Omental fat pad (tissue), 4 donors: ENCODE measurements around the gene ATP6AP2. TPM values are rescaled to one million over a fixed set of nuclear protein-coding genes. Genes with fewer than 3 reads are reported as not detected.

Experiments used
- ATAC-seq: fragments of 150-250 bp; one replicate; pipeline ENCODE4 v1.9.1; 2016; ENCODE audit warnings: mild to moderate bottlenecking, moderate library complexity; ENCODE audit not compliant: low FRiP score
- DNase-seq: peaks from one replicate; pipeline ENCODE4 v3.0.0-alpha.2; 2019; ENCODE audit warnings: low spot score
- CTCF ChIP-seq, 3 donors: fragments of 450-650 bp; IDR thresholded peaks; one replicate each; pipeline ENCODE4 v1.5.1; 2016 to 2017; ENCODE audit warnings: antibody characterized with exemption in 3 of 3, mild to moderate bottlenecking in 3 of 3, moderate library complexity in 2 of 3
- total RNA-seq, 4 donors: library from RNA; depleted of rRNA; stranded (reverse); fragments of >200 nt; gene quantifications; one replicate each; pipeline ENCODE4 v1.1.0, GENCODE V29; 2016

Gene ATP6AP2
- total RNA-seq, 4 donors from 2014 or later = 87.8 to 122 (median 100) TPM

- no peak for TF ChIP-seq CTCF (IDR thresholded peaks at IDR 0.05)
- ATAC-seq (no peak), DNase-seq (no peak)
Observed at GRCh38 chrX:40603446-40603845, 22.7 kb downstream of the ATP6AP2 start.

- TF ChIP-seq CTCF (IDR thresholded peaks at IDR 0.05) = no peak
- DNase-seq (no peak), ATAC-seq (no peak)
Observed at GRCh38 chrX:40607381-40607780, 26.6 kb downstream of the ATP6AP2 start.

- DNase-seq (no peak), ATAC-seq (no peak)
- no peak for TF ChIP-seq CTCF (IDR thresholded peaks at IDR 0.05)
Observed at GRCh38 chrX:40612511-40612910, 31.7 kb downstream of the ATP6AP2 start.

- no peak for ATAC-seq
- no peak for TF ChIP-seq CTCF (IDR thresholded peaks at IDR 0.05)
- no peak for DNase-seq
Observed at GRCh38 chrX:40615976-40616375, 35.2 kb downstream of the ATP6AP2 start.

DNA sequence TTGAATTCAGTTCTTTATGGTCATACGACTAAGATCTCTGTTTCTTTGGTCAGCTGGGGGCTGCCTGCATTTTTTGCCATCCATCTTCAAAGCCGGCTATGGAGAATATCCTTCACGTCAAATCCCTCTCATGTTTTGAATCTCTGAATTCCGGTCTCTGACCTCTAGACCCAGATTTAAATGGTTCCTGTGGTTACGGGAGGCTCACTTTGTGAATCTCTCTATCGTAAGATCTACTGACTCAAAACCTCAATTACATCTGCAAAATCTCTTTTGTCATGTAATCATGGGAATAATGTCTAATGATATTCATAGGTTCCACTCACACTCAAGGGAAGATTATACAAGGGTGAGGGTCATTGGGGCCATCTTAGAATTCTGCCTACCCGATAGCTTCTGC, 36.8 kb downstream of the ATP6AP2 start:
- TF ChIP-seq CTCF (IDR thresholded peaks at IDR 0.05) = no peak
- ATAC-seq (no peak), DNase-seq (no peak)

GRCh38 chrX:40622479-40623138, 41.8 kb downstream of the ATP6AP2 start:
- ATAC-seq (no peak), DNase-seq (no peak)
- no peak for TF ChIP-seq CTCF (IDR thresholded peaks at IDR 0.05)

DNA sequence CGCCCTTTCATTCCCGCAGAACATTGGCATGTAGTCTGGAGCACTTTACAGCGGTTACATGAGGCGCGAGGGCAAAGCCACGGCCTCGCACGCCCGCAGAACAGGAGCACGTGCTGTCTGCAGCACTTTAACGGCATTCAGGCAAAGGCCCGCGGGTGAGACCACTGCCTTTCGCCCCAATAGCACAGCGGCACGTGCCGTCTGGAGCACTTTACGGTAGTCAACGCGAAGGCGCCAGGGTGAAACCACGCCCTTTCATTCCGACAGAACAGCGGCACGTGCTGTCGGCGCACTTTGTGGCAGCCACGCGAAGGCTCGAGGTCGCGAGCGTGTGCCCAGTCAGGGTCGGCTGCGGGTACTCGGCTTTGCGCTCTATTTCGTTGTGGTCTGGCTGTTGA, 42.4 kb downstream of the ATP6AP2 start, which contains the start of gene MPC1L:
Gene MPC1L, plus strand, starts transcription at position 290 of the 398 bp plus-strand sequence. CDS start 138 bp downstream, outside the sequence.
- DNase-seq (no peak), ATAC-seq (no peak)
- no peak for TF ChIP-seq CTCF (IDR thresholded peaks at IDR 0.05)
